ENCODE measurements around the gene TMEFF2. TPM values are rescaled to one million over a fixed set of nuclear protein-coding genes. Genes with fewer than 3 reads are reported as not detected.
"Not testable (repeated sequence)": the region's sequence is repeated elsewhere in the genome, so short reads cannot be mapped to it uniquely, and the experiment has no call there.

Gene TMEFF2
- total and polyA plus RNA-seq, 10 donors, result not detected

GRCh38 chr2:192122946-192123345 lies 71.8 kb downstream of the TMEFF2 start:
- intact Hi-C loops (cut with DNase I; ENCODE audit: low total_unique reads), result no loop called here
- Histone ChIP-seq H3K27me3 (replicated peaks in 1 of 7) (no peaks in the 10 kb centered on the region), H3K36me3 (no peaks in the 10 kb centered on the region), H3K27ac (no peak overlapping the region), H3K4me3 (no peak overlapping the region), H3K9me3 (peaks cover 0 to 2% (median under 1%) of the 10 kb centered on the region in 8 donors), H3K4me1 (no peaks in the 10 kb centered on the region)
- DNase-seq, result no peak
- no peak for TF ChIP-seq POLR2AphosphoS5 (IDR thresholded peaks at IDR 0.05)

- Histone ChIP-seq H3K4me1 (no peaks in the 10 kb centered on the region), H3K27me3 (replicated peaks in 1 of 7) (no peaks in the 10 kb centered on the region), H3K9me3 (peaks cover 0 to 10% (median 7%) of the 10 kb centered on the region in 8 donors), H3K36me3 (no peaks in the 10 kb centered on the region), H3K27ac (no peak overlapping the region), H3K4me3 (no peak overlapping the region)
- DNase-seq, result no peak
- intact Hi-C loops (cut with DNase I; ENCODE audit: low total_unique reads), result no loop called here
- 36 to 60% (median 49%) methylated on average over 1 of the region's 1 CpG for WGBS, 5 donors
- TF ChIP-seq CTCF (IDR thresholded peaks at IDR 0.05 in 8 of 11, conservative IDR thresholded peaks at IDR 0.05 in 3 of 11) (no peak), POLR2A (IDR thresholded peaks at IDR 0.05) (no peak), POLR2AphosphoS5 (IDR thresholded peaks at IDR 0.05) (no peak)
Measured at GRCh38 chr2:192122141-192122540, 72.6 kb downstream of the TMEFF2 start.

GRCh38 chr2:192119536-192119935 lies 75.2 kb downstream of the TMEFF2 start:
- intact Hi-C loops (cut with DNase I; ENCODE audit: low total_unique reads), result no loop called here
- no peaks in the 10 kb centered on the region for H3K27me3 ChIP-seq (replicated peaks in 1 of 7)
- H3K27ac ChIP-seq, result no peak overlapping the region
- WGBS, 5 donors, result 58 to 82% (median 65%) methylated on average over 1 of the region's 1 CpG
- no peak overlapping the region for H3K4me3 ChIP-seq
- H3K9me3 ChIP-seq, result peaks cover 0 to 16% (median 9%) of the 10 kb centered on the region in 8 donors
- no peak for TF ChIP-seq POLR2AphosphoS5 (IDR thresholded peaks at IDR 0.05)
- no peak for TF ChIP-seq POLR2A (IDR thresholded peaks at IDR 0.05)
- no peak for TF ChIP-seq CTCF (IDR thresholded peaks at IDR 0.05 in 8 of 11, conservative IDR thresholded peaks at IDR 0.05 in 3 of 11)
- no peaks in the 10 kb centered on the region for H3K4me1 ChIP-seq
- H3K36me3 ChIP-seq, result no peaks in the 10 kb centered on the region
- DNase-seq, result no peak

- Histone ChIP-seq H3K36me3 (no peaks in the 10 kb centered on the region), H3K9me3 (peaks cover 0 to 16% (median 9%) of the 10 kb centered on the region in 8 donors), H3K27me3 (replicated peaks in 1 of 7) (no peaks in the 10 kb centered on the region), H3K4me3 (no peak overlapping the region), H3K4me1 (no peaks in the 10 kb centered on the region), H3K27ac (no peak overlapping the region)
- intact Hi-C loops (cut with DNase I; ENCODE audit: low total_unique reads), result no loop called here
- DNase-seq, result no peak
- no peak for TF ChIP-seq POLR2AphosphoS5 (IDR thresholded peaks at IDR 0.05)
- TF ChIP-seq POLR2A (IDR thresholded peaks at IDR 0.05), result no peak
- no peak for TF ChIP-seq CTCF (IDR thresholded peaks at IDR 0.05 in 8 of 11, conservative IDR thresholded peaks at IDR 0.05 in 3 of 11)
- 46 to 94% (median 49%) methylated on average over 2 of the region's 2 CpGs for WGBS, 5 donors
Measured at GRCh38 chr2:192117705-192118104, 77.0 kb downstream of the TMEFF2 start.

- H3K4me1 ChIP-seq; intact Hi-C loops (cut with DNase I; ENCODE audit: low total_unique reads); H3K36me3 ChIP-seq; H3K27me3 ChIP-seq (replicated peaks in 1 of 7); DNase-seq; H3K9me3 ChIP-seq; H3K4me3 ChIP-seq; H3K27ac ChIP-seq: not testable (repeated sequence)
- 62 to 84% (median 76%) methylated on average over 2 of the region's 2 CpGs for WGBS, 5 donors
Measured at GRCh38 chr2:192111536-192111935, 83.2 kb downstream of the TMEFF2 start.

Measured in spleen (tissue), 11 donors.